Epithelial cell of esophagus (primary cell): ENCODE results near the gene OR1F1.

ENCODE experiments used
- DNase-seq: peaks from one replicate; pipeline ENCODE4 v3.0.0; 2010; ENCODE audit warnings: low read depth
- H3K4me3 ChIP-seq: 2 replicates; pipeline ENCODE4 v1.5.1; 2011; ENCODE audit warnings: mild to moderate bottlenecking, low read length, control low read depth
- CTCF ChIP-seq: IDR thresholded peaks from 2 replicates; pipeline ENCODE4 v1.5.1; 2011; ENCODE audit warnings: low read depth, mild to moderate bottlenecking, low read length, control low read depth, inconsistent platforms; ENCODE audit not compliant: insufficient read depth; ENCODE audit errors: missing control alignments

OR1F1 gene

GRCh38 chr16:3207086-3207953 lies 19.3 kb downstream of the OR1F1 start:
- DNase-seq, result no peak
- TF ChIP-seq CTCF, result no peak
- no peak overlapping the region for H3K4me3 ChIP-seq

GRCh38 chr16:3212006-3212405 lies 24.0 kb downstream of the OR1F1 start:
- no peak for DNase-seq
- TF ChIP-seq CTCF, result no peak
- H3K4me3 ChIP-seq, result no peak overlapping the region

DNA sequence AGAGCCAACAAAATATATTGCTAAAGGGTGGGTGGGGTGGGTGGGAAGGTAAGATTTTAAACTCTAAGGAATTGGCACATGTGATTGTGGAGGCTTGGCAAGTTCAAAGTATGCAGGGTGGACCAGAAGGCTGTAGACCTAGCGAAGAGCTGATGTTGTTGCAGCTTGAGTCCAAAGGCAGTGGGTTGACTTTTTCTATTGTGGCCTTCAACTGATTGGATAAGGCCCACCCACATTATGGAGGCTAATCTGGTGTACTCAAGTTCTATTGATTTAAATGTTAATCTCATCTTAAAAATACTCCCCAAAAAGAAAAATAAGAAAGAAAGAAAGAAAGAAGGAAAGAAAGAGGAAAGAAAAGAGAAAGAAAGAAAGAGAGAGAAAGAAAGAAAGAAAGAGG lies 24.6 kb downstream of the OR1F1 start:
- no peak for TF ChIP-seq CTCF
- no peak overlapping the region for H3K4me3 ChIP-seq
- no peak for DNase-seq

DNA sequence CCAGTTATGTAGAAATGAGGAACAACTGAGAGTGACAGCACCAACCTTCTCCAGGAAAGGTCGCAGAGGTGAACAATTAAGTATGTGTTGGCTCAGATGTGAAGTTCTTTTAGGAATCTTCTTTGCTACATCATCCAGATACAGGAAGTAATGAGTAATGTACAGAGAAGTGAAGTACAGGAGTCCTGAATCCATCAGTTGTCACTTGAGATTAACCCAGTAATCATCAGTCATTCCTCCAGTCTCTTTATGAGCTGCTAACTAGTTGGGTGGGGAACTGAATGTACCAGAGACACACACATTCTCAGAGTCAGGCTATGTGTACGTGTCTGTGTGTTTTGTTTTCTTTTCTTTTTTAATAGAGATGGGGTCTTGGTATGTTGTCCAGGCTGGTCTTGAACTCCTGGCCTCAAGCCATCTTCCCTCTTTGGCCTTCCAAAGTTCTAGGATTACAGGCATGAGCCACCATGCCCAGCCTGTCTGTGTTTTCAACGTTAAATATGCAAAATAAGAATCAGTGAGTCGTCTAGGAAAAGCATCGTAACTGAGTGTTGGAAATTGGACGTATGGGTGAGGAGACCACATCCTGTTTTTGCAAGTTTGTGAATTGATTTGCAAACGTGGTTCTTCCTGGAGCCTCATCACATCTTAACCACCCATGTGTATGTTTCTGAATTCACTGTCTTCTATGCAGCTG lies 27.0 kb downstream of the OR1F1 start:
- no peak for DNase-seq
- no peak for TF ChIP-seq CTCF
- H3K4me3 ChIP-seq, result no peak overlapping the region

DNA sequence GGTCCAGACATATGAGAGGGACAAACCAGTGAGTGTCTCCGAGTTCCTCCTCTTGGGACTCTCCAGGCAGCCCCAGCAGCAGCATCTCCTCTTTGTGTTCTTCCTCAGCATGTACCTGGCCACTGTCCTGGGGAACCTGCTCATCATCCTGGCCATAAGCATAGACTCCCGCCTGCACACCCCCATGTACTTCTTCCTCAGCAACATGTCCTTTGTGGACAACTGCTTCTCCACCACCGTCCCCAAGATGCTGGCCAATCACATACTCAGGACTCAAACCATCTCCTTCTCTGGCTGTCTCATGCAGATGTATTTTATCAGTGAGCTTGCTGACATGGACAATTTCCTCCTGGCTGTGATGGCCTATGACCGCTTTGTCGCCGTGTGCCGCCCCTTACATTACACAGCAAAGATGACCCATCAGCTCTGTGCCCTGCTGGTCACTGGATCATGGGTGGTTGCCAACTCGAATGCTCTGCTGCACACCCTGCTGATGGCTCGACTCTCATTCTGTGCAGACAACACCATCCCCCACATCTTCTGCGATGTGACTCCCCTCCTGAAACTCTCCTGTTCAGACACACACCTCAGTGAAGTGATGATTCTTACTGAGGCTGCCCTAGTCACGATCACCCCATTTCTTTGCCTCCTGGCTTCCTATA lies 27.7 kb downstream of the OR1F1 start:
- DNase-seq, result no peak
- no peak overlapping the region for H3K4me3 ChIP-seq
- no peak for TF ChIP-seq CTCF

GRCh38 chr16:3216263-3216640 lies 28.2 kb downstream of the OR1F1 start:
- TF ChIP-seq CTCF, result no peak
- no peak for DNase-seq
- H3K4me3 ChIP-seq, result no peak overlapping the region
